Measurements from ENCODE around the gene TRMT13. TPM values are rescaled to one million over a fixed set of nuclear protein-coding genes. Genes with fewer than 3 reads are reported as not detected.

Gene TRMT13
- total RNA-seq (10 to 100 TPM; 16.4 to 29.3 TPM), polyA plus RNA-seq (ENCODE audit: insufficient read length in 2 of 2) (10 to 100 TPM; 19.1 to 19.5 TPM)
- long read RNA-seq, donor 1, partial matches to known transcripts, result 6 of 7 reads
- long read RNA-seq, donor 1, other reads (novel, unspliced or antisense), result 0 of 7 reads
- long read RNA-seq, donor 2, result 0 reads
- long read RNA-seq, donor 3, partial matches to known transcripts, result 0 of 2 reads
- long read RNA-seq, donor 3, other reads (novel, unspliced or antisense), result 0 of 2 reads
- long read RNA-seq, donor 4, partial matches to known transcripts, result 42 of 45 reads
- long read RNA-seq, donor 4, other reads (novel, unspliced or antisense), result 0 of 45 reads

- peak; percentile 94 to 100 (median 98) for DNase-seq (ENCODE audit: low read depth in 4 of 6, low spot score in 6 of 6)
- Histone ChIP-seq H3K4me1 (ENCODE audit: control insufficient read depth, insufficient read depth, low read length) (peaks cover 11% of the 10 kb centered on the region), H3K36me3 (ENCODE audit: control insufficient read depth, insufficient read depth, low read length) (peaks cover 5% of the 10 kb centered on the region), H3K27ac (ENCODE audit: low read depth, low read length) (peak within 1 kb of the TSS; percentile 82), H3K4me3 (ENCODE audit: low read depth, low read length) (peak within 1 kb of the TSS; percentile 94), H3K9me3 (ENCODE audit: control insufficient read depth, insufficient read depth, low read length) (no peaks in the 10 kb centered on the region), H3K27me3 (ENCODE audit: control insufficient read depth, insufficient read depth, low read length) (no peaks in the 10 kb centered on the region)
- under 1% methylated on average over 55 of the region's 57 CpGs for WGBS (ENCODE audit: insufficient coverage)
Observed at GRCh38 chr1:100132566-100133477, at the start of gene TRMT13, which contains the start of gene SASS6. TSS of gene TRMT13 (plus strand) at chr1:100133163. CDS start at chr1:100133169, 6 bp downstream. TSS of gene SASS6 (minus strand) at chr1:100132930. CDS start at chr1:100132814, 116 bp downstream.

GRCh38 chr1:100087396-100087795, 45.6 kb upstream of the TRMT13 start:
- DNase-seq (ENCODE audit: low read depth in 4 of 6, low spot score in 6 of 6), result peak in 1 of 6 donors; percentile 38
- Histone ChIP-seq H3K36me3 (ENCODE audit: control insufficient read depth, insufficient read depth, low read length) (no peaks in the 10 kb centered on the region), H3K4me3 (ENCODE audit: low read depth, low read length) (no peak overlapping the region), H3K27ac (ENCODE audit: low read depth, low read length) (no peak overlapping the region), H3K9me3 (ENCODE audit: control insufficient read depth, insufficient read depth, low read length) (no peaks in the 10 kb centered on the region), H3K27me3 (ENCODE audit: control insufficient read depth, insufficient read depth, low read length) (no peaks in the 10 kb centered on the region), H3K4me1 (ENCODE audit: control insufficient read depth, insufficient read depth, low read length) (no peaks in the 10 kb centered on the region)
- no CpG with 5 or more reads among the region's 1 CpG for WGBS (ENCODE audit: insufficient coverage)

GRCh38 chr1:100089082-100089481, 43.9 kb upstream of the TRMT13 start:
- no peak overlapping the region for H3K4me3 ChIP-seq (ENCODE audit: low read depth, low read length)
- no peaks in the 10 kb centered on the region for H3K4me1 ChIP-seq (ENCODE audit: control insufficient read depth, insufficient read depth, low read length)
- H3K27ac ChIP-seq (ENCODE audit: low read depth, low read length), result no peak overlapping the region
- no peaks in the 10 kb centered on the region for H3K27me3 ChIP-seq (ENCODE audit: control insufficient read depth, insufficient read depth, low read length)
- H3K9me3 ChIP-seq (ENCODE audit: control insufficient read depth, insufficient read depth, low read length), result no peaks in the 10 kb centered on the region
- DNase-seq (ENCODE audit: low read depth in 4 of 6, low spot score in 6 of 6), result no peak
- WGBS (ENCODE audit: insufficient coverage), result no CpG with 5 or more reads among the region's 1 CpG
- H3K36me3 ChIP-seq (ENCODE audit: control insufficient read depth, insufficient read depth, low read length), result peaks cover 6% of the 10 kb centered on the region

- no peak for DNase-seq (ENCODE audit: low read depth in 4 of 6, low spot score in 6 of 6)
- Histone ChIP-seq H3K27me3 (ENCODE audit: control insufficient read depth, insufficient read depth, low read length) (no peaks in the 10 kb centered on the region), H3K9me3 (ENCODE audit: control insufficient read depth, insufficient read depth, low read length) (no peaks in the 10 kb centered on the region), H3K27ac (ENCODE audit: low read depth, low read length) (no peak overlapping the region), H3K4me3 (ENCODE audit: low read depth, low read length) (no peak overlapping the region), H3K4me1 (ENCODE audit: control insufficient read depth, insufficient read depth, low read length) (no peaks in the 10 kb centered on the region), H3K36me3 (ENCODE audit: control insufficient read depth, insufficient read depth, low read length) (peaks cover 9% of the 10 kb centered on the region)
- no CpG with 5 or more reads among the region's 3 CpGs for WGBS (ENCODE audit: insufficient coverage)
Observed at GRCh38 chr1:100090471-100090870, 42.5 kb upstream of the TRMT13 start.

- Histone ChIP-seq H3K27ac (ENCODE audit: low read depth, low read length) (no peak overlapping the region), H3K4me1 (ENCODE audit: control insufficient read depth, insufficient read depth, low read length) (no peaks in the 10 kb centered on the region), H3K27me3 (ENCODE audit: control insufficient read depth, insufficient read depth, low read length) (no peaks in the 10 kb centered on the region), H3K36me3 (ENCODE audit: control insufficient read depth, insufficient read depth, low read length) (peaks cover 12% of the 10 kb centered on the region), H3K4me3 (ENCODE audit: low read depth, low read length) (no peak overlapping the region), H3K9me3 (ENCODE audit: control insufficient read depth, insufficient read depth, low read length) (no peaks in the 10 kb centered on the region)
- no CpG with 5 or more reads among the region's 1 CpG for WGBS (ENCODE audit: insufficient coverage)
- DNase-seq (ENCODE audit: low read depth in 4 of 6, low spot score in 6 of 6), result no peak
Observed at GRCh38 chr1:100100202-100100601, 32.8 kb upstream of the TRMT13 start.

GRCh38 chr1:100101564-100101963, 31.4 kb upstream of the TRMT13 start:
- H3K27ac ChIP-seq (ENCODE audit: low read depth, low read length), result no peak overlapping the region
- DNase-seq (ENCODE audit: low read depth in 4 of 6, low spot score in 6 of 6), result no peak
- H3K27me3 ChIP-seq (ENCODE audit: control insufficient read depth, insufficient read depth, low read length), result no peaks in the 10 kb centered on the region
- H3K36me3 ChIP-seq (ENCODE audit: control insufficient read depth, insufficient read depth, low read length), result peaks cover 17% of the 10 kb centered on the region
- no CpG with 5 or more reads among the region's 2 CpGs for WGBS (ENCODE audit: insufficient coverage)
- no peaks in the 10 kb centered on the region for H3K4me1 ChIP-seq (ENCODE audit: control insufficient read depth, insufficient read depth, low read length)
- H3K4me3 ChIP-seq (ENCODE audit: low read depth, low read length), result no peak overlapping the region
- no peaks in the 10 kb centered on the region for H3K9me3 ChIP-seq (ENCODE audit: control insufficient read depth, insufficient read depth, low read length)

GRCh38 chr1:100107696-100108095, 25.3 kb upstream of the TRMT13 start:
- no CpG with 5 or more reads among the region's 4 CpGs for WGBS (ENCODE audit: insufficient coverage)
- Histone ChIP-seq H3K27me3 (ENCODE audit: control insufficient read depth, insufficient read depth, low read length) (no peaks in the 10 kb centered on the region), H3K4me1 (ENCODE audit: control insufficient read depth, insufficient read depth, low read length) (no peaks in the 10 kb centered on the region), H3K4me3 (ENCODE audit: low read depth, low read length) (no peak overlapping the region), H3K9me3 (ENCODE audit: control insufficient read depth, insufficient read depth, low read length) (no peaks in the 10 kb centered on the region), H3K36me3 (ENCODE audit: control insufficient read depth, insufficient read depth, low read length) (peaks cover 11% of the 10 kb centered on the region), H3K27ac (ENCODE audit: low read depth, low read length) (no peak overlapping the region)
- DNase-seq (ENCODE audit: low read depth in 4 of 6, low spot score in 6 of 6), result no peak

GRCh38 chr1:100109554-100110066, 23.4 kb upstream of the TRMT13 start:
- Histone ChIP-seq H3K4me3 (ENCODE audit: low read depth, low read length) (no peak overlapping the region), H3K36me3 (ENCODE audit: control insufficient read depth, insufficient read depth, low read length) (peaks cover 8% of the 10 kb centered on the region), H3K9me3 (ENCODE audit: control insufficient read depth, insufficient read depth, low read length) (no peaks in the 10 kb centered on the region), H3K27ac (ENCODE audit: low read depth, low read length) (no peak overlapping the region), H3K27me3 (ENCODE audit: control insufficient read depth, insufficient read depth, low read length) (no peaks in the 10 kb centered on the region), H3K4me1 (ENCODE audit: control insufficient read depth, insufficient read depth, low read length) (no peaks in the 10 kb centered on the region)
- DNase-seq (ENCODE audit: low read depth in 4 of 6, low spot score in 6 of 6), result no peak

- H3K27me3 ChIP-seq (ENCODE audit: control insufficient read depth, insufficient read depth, low read length), result no peaks in the 10 kb centered on the region
- DNase-seq (ENCODE audit: low read depth in 4 of 6, low spot score in 6 of 6), result no peak
- peaks cover under 1% of the 10 kb centered on the region for H3K36me3 ChIP-seq (ENCODE audit: control insufficient read depth, insufficient read depth, low read length)
- no peaks in the 10 kb centered on the region for H3K9me3 ChIP-seq (ENCODE audit: control insufficient read depth, insufficient read depth, low read length)
- no peaks in the 10 kb centered on the region for H3K4me1 ChIP-seq (ENCODE audit: control insufficient read depth, insufficient read depth, low read length)
- WGBS (ENCODE audit: insufficient coverage), result 100% methylated on average over 2 of the region's 4 CpGs
- H3K4me3 ChIP-seq (ENCODE audit: low read depth, low read length), result no peak overlapping the region
- H3K27ac ChIP-seq (ENCODE audit: low read depth, low read length), result no peak overlapping the region
Observed at GRCh38 chr1:100115524-100115923, 17.4 kb upstream of the TRMT13 start.
